Skeletal muscle satellite cell (primary cell): ENCODE data around the gene ELN.
"Not testable (repeated sequence)": the region's sequence is repeated elsewhere in the genome, so short reads cannot be mapped to it uniquely, and the experiment has no call there.

Experiments used
- H3K27me3 ChIP-seq: 2 replicates; pipeline ENCODE4 v1.7.0; 2013; ENCODE audit warnings: low read length; ENCODE audit not compliant: control insufficient read depth, insufficient read depth
- H3K36me3 ChIP-seq: 2 replicates; pipeline ENCODE4 v1.7.0; 2013; ENCODE audit warnings: mild to moderate bottlenecking, control low read depth, low read length; ENCODE audit not compliant: insufficient read depth
- H3K4me1 ChIP-seq: 2 replicates; pipeline ENCODE4 v1.7.0; 2013; ENCODE audit warnings: low read length; ENCODE audit not compliant: control insufficient read depth, insufficient read depth
- H3K4me2 ChIP-seq: 2 replicates; pipeline ENCODE4 v1.7.0; 2013; ENCODE audit warnings: mild to moderate bottlenecking, low read length
- H3K4me3 ChIP-seq: 2 replicates; pipeline ENCODE4 v1.7.0; 2013; ENCODE audit warnings: low read length
- H3K9ac ChIP-seq: 2 replicates; pipeline ENCODE4 v1.7.0; 2013; ENCODE audit warnings: mild to moderate bottlenecking, low read depth, low read length, moderate library complexity
- H3K9me3 ChIP-seq: replicated peaks from 2 replicates; pipeline ENCODE4 v1.7.0; 2013; ENCODE audit warnings: mild to moderate bottlenecking, control low read depth, low read length

ELN gene

DNA sequence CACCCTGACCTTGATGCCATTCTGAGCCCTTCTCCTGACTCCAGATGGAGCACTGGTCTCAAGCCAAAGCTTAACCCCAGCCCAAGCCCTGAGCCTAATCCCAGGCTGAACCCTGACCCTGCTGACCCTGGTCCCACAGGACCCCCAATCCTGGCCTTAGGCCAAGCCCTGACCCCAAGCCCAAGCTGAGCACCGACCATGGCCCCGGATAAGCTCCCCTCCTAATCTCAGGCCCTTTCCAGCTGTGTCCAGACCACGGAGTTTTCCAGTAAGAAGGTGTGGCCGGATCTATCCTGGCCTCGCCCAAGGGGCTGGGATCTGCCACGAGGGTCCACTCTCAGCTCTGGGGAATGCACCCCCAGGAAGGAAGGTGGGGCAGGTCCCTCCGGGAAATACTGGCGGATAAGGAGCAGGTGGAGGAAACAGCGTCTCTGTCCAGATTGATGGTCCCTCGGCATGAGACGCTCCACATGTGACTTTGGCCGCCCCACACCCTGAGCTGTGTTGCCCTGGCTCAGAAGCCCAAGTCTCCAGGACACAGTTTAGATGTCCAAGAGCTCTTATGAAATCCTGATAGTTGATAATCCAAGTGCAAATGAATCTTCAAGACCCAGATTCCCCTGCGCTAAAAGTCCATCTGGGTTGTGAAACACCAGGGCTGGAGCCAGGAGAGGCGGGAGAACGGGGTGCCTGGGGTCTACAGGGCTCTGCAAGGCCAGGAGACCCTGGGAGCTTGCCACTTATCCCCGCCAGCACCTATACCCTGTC is 10.4 kb downstream of the ELN start:
- Histone ChIP-seq H3K4me3 (no peak overlapping the region), H3K4me2 (no peak overlapping the region)

DNA sequence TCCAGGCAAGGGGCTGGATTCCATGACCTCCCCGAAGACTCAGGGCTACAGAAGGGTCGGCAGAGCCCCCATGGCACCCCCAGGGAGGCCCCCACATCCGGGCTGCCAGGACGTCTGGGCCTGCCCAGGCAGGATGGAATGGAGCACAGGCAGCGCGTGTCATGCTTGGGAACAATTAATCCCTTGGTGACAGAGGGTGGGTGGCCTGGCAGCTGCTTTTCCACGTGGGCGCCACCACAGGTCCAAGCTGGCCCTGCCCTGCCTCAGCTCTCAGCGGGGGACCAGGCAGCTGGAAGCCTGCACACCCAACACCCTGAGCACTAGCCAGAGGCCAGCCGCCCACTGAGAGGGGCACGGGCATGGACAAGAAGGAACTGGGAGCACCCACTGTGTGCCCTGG is 11.4 kb downstream of the ELN start:
- no peaks in the 10 kb centered on the region for H3K36me3 ChIP-seq
- H3K4me2 ChIP-seq = no peak overlapping the region
- H3K27me3 ChIP-seq = peaks cover 8% of the 10 kb centered on the region
- H3K4me1 ChIP-seq = peaks cover 27% of the 10 kb centered on the region
- peak overlapping the region; percentile 46 for H3K9ac ChIP-seq
- H3K9me3 ChIP-seq = no peaks in the 10 kb centered on the region
- no peak overlapping the region for H3K4me3 ChIP-seq

More for the DNA sequence above, 10.4 kb downstream of the ELN start:
- Histone ChIP-seq H3K36me3 (no peaks in the 10 kb centered on the region), H3K9ac (peak overlapping the region; percentile 46), H3K27me3 (peaks cover 8% of the 10 kb centered on the region), H3K4me1 (peaks cover 37% of the 10 kb centered on the region), H3K9me3 (no peaks in the 10 kb centered on the region)

DNA sequence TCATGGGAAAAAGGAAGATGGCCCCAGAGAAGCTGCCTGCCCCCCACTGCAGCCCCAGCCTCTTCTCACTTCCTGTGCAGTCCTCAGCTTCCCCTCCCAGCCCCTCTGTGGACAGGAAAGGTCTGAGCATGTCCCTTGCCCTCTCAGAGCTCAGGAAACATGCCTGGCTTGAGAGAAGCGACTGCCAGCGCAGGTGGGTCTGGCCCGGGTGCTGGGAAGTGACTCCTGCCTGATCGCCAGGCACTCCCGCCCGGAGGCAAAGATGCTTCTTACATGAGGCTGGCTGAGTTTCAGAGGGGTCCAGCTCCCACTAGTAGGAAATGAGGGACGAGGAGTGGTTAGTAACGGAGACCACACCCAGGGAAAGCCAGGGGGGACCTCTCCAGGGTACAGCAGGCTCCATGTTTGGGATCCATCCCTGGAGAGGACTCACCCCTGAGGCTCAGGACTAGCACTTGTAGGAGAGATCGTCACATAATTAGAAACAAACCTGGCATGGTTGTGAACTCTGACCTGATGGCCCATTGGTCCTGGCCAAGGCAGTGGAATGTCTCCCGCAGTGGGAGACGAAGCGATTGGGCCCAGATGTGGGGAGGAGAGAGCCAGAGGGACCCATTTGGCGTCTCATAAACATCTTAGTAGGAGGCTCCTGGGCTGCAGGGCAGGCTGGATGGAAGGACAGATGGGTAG is 12.3 kb downstream of the ELN start:
- Histone ChIP-seq H3K27me3 (peaks cover 8% of the 10 kb centered on the region), H3K36me3 (no peaks in the 10 kb centered on the region), H3K4me2 (no peak overlapping the region), H3K9me3 (no peaks in the 10 kb centered on the region), H3K4me3 (no peak overlapping the region), H3K4me1 (peaks cover 27% of the 10 kb centered on the region), H3K9ac (no peak overlapping the region)

DNA sequence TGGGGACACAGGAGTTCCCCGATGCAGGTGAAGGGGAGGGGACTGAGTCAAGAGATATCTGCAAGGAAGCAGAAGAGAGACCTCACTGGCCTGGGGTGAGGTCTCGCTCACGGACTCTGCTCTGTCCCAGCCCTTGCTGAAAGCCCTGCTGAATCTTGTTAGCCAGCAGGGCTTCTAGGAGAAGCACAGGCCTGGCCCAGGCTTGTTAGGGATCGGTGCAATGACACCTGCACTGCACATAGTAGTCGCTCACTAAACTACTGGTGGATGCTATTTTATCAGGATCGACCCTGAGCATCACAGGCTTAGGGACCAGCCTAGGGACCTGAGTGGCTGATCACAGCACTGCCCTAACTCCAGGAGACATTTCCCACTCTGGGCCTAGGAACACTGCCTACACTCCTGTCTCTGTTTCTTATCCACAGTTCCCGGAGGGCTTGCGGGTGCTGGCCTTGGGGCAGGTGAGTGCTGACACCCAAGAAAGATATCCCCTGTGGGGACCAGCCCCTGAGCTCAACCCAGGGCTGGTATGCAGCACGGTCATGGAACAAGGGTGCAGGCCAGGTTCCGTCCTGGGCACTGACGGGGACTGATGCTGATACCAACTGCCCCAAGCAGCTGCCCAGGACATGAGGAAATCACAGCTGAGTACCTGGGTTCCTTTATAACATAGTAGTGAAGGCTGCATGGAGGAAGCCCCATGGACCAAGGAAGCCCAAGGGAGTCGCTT is 13.0 kb downstream of the ELN start:
- H3K36me3 ChIP-seq = no peaks in the 10 kb centered on the region

DNA sequence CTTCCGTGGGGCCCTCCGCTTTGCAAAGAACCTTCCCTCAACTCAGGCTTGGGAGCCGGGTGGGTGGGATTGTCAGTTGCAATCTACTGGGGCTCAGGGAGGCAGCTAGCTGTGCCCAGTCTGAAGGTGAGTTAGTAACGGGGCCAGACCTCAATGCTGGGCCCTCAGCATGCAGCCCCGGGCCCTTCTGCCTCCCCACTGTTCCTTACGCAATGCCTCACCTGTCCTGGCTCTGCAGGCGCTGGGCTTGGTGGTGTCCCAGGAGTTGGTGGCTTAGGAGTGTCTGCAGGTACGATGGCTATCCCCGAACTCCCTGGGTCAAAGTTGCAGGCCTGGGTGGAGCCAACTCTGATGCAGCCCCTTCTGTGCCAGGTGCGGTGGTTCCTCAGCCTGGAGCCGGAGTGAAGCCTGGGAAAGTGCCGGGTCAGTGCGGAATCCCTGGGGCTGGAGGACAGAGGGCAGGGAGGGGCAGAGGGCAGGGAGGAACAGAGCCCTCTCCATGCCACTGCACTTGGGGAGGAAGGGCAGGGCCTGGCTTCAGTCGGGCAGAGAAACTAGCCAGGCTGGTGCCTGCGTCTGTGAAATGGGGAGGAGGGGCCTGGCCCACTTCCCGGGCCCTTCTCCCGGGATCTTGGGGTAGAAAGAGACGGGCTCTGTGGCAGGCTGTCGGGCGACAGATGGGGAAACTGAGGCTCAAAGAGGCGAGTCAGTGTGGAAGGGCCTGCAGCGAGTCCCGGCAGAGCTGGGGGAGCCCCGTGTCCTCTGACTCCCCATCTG is 15.0 kb downstream of the ELN start:
- H3K4me3 ChIP-seq = no peak overlapping the region
- H3K9me3 ChIP-seq = no peaks in the 10 kb centered on the region
- peaks cover 8% of the 10 kb centered on the region for H3K27me3 ChIP-seq
- no peaks in the 10 kb centered on the region for H3K36me3 ChIP-seq
- no peak overlapping the region for H3K4me2 ChIP-seq
- H3K9ac ChIP-seq = no peak overlapping the region
- peaks cover 21% of the 10 kb centered on the region for H3K4me1 ChIP-seq

More for the DNA sequence above, 13.0 kb downstream of the ELN start:
- Histone ChIP-seq H3K4me1 (peaks cover 27% of the 10 kb centered on the region), H3K4me2 (no peak overlapping the region), H3K27me3 (peaks cover 8% of the 10 kb centered on the region), H3K9ac (no peak overlapping the region), H3K4me3 (no peak overlapping the region), H3K9me3 (no peaks in the 10 kb centered on the region)

DNA sequence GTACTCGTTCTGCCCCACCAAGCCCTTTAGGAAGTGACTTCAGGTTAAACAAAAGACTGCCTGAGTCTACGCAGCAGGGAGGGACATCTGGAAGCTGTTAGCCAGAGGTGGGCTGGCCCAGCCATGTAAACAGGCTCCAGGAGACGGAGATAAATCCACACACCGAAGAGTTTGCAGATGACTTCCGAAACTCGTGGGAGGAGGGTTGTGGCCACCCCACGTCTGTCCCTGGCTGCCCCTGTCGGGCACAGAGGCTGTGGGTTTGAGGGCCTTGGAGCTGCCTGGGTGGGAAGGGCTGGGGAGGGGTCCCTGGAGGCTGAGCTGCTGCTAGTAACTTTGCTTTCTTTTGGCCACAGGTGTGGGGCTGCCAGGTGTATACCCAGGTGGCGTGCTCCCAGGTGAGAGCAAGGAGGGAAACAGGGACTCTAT is 15.6 kb downstream of the ELN start:
- Histone ChIP-seq H3K4me2 (no peak overlapping the region), H3K9me3 (no peaks in the 10 kb centered on the region), H3K36me3 (no peaks in the 10 kb centered on the region), H3K4me1 (peaks cover 15% of the 10 kb centered on the region), H3K27me3 (peaks cover 8% of the 10 kb centered on the region), H3K4me3 (no peak overlapping the region), H3K9ac (no peak overlapping the region)

DNA sequence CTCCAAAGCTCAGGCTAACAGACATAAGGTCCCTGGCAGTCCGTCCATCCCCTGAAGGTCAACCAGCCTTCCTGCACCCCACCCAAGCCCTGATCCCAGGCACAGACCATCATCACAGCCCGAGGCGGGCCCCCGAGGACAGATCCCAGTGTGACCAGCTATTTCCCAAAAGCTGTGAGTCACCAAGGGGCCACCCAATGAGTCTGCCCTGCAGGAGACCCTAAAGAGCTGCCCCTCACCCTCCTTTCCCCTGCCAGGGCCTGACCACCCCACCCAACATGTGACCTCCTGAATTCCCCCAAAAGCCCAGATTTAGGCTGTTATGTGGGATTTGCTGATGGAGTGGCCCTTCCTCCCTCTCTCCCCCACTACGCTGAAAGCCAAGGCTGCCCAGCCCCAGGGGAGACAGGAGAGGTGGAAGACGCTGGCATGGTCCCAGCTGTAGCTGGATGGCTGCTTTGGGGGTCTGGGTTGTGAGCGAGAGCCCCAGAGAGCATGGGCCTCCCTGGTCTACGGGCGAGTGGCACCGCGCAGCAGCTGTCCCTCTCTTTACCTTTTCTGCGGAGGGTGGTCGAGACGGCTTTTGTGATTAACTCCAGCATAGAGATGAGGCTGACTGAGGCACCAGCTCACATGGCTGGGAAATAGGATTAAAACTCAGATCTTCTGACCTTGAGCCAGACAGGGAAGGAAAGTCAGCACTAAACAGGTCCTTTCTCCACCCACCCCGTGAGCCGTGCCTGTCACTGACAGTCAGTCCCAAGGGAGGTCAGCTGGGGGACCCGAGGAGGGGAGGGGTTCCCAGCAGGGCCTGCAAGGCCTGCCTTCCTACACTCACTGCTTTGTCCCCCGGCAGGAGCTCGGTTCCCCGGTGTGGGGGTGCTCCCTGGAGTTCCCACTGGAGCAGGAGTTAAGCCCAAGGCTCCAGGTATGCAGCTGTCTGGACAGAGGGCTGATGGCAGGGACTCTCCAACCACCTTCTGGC is 16.7 kb downstream of the ELN start:
- Histone ChIP-seq H3K36me3 (no peaks in the 10 kb centered on the region), H3K4me3 (no peak overlapping the region), H3K4me1 (peaks cover 4% of the 10 kb centered on the region), H3K9ac (no peak overlapping the region), H3K9me3 (no peaks in the 10 kb centered on the region), H3K27me3 (peaks cover 5% of the 10 kb centered on the region), H3K4me2 (no peak overlapping the region)

DNA sequence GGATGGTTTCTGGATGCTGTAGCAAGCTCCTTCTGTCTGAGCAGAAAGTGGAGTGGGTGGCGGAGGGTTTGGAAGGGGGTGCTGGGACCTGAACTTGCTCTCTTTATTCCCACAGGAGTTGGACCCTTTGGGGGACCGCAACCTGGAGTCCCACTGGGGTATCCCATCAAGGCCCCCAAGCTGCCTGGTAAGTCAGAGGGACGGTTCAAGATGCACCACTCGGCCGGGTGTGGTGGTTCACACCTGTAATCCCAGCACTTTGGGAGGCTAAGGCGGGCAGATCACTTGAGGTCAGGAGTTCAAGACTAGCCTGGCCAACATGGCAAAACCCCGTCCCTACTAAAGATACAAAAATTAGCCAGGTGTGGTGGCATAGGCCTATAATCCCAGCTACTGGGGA is 18.6 kb downstream of the ELN start:
- H3K9me3 ChIP-seq, H3K4me1 ChIP-seq, H3K27me3 ChIP-seq, H3K9ac ChIP-seq, H3K36me3 ChIP-seq, H3K4me3 ChIP-seq, H3K4me2 ChIP-seq: not testable (repeated sequence)

DNA sequence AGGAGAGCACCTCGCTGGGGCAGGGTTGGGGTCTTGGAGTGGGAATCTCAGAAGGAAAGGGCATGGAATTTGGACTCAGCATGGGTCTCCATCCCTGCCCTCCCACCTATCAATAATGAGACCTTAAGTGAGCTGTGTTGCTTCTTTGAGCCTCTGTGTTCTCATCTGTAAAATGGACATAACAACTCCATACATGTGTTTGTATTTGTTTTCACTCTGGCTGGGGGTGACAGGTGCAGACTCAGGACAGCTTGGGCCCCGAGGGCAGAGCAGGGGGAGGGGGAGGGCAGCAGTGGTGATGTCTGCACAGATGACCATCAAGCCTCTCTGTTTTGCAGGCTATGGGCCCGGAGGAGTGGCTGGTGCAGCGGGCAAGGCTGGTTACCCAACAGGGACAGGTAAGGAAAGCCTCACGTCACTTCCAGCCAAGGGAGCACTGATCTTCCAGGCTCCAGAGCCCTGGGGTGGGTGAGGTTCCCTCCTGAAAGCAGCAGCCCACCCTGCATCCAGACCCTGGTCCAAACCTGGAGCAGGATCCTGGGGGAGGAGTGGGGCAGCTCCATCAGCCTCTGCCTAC is 19.9 kb downstream of the ELN start:
- Histone ChIP-seq H3K4me3 (no peak overlapping the region), H3K27me3 (peaks cover 5% of the 10 kb centered on the region), H3K9me3 (no peaks in the 10 kb centered on the region), H3K4me1 (no peaks in the 10 kb centered on the region), H3K9ac (no peak overlapping the region), H3K4me2 (no peak overlapping the region), H3K36me3 (peaks cover 3% of the 10 kb centered on the region)

DNA sequence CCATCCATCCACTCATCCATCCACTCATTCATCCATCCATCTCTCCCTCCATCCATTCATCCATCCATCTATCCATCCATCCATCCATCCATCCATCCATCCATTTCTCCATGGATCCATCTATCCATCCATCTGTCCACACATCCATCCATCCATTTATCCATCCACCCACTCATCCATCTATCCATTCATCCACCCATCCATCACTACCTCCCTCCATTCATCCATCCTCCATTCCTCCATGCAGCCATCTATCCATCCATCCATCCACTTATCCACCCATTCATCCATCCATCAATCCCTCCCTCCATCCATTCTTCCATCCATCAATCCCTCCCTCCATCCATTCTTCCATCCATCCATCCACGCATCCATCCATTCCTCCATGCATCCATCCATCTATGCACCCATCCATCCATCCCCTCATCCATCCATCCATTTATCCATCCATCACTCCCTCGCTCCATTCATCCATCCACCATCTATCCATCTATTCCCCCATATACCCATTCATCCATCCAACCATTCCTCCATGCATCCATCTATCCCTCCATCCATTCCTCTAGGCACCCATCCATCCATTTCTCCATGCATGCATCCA is 21.1 kb downstream of the ELN start:
- no peaks in the 10 kb centered on the region for H3K9me3 ChIP-seq
- peaks cover 5% of the 10 kb centered on the region for H3K27me3 ChIP-seq
- H3K4me1 ChIP-seq = no peaks in the 10 kb centered on the region
- H3K4me3 ChIP-seq = no peak overlapping the region
- H3K4me2 ChIP-seq = no peak overlapping the region
- H3K36me3 ChIP-seq = peaks cover 3% of the 10 kb centered on the region
- no peak overlapping the region for H3K9ac ChIP-seq
